HCT116 (cell line): Measurements from ENCODE around the gene RAB3GAP1. TPM values are rescaled to one million over a fixed set of nuclear protein-coding genes. Genes with fewer than 3 reads are reported as not detected.

Experiments used
- ATAC-seq: fragments of 200-7000 bp; cut with Tn5 transposase; 2 replicates; pipeline ENCODE4 v1.9.1; 2020; ENCODE audit warnings: mild to moderate bottlenecking, moderate library complexity
- BruUV-seq: library from RNA; stranded (reverse); fragments of 400-500 nt; replicated peaks from 2 replicates; lab custom pipeline; 2021; lab: Mats Ljungman, UMichigan
- CTCF ChIA-PET: fragments of 300-600 bp; sonication (Branson Sonifier 250); formaldehyde crosslinking; loops from one replicate; lab custom pipeline; 2021; ENCODE audit warnings: antibody characterized with exemption; lab: Charles Lee
- POLR2A ChIA-PET: fragments of 300-600, 350-600 bp; sonication (Branson Sonifier 250); formaldehyde crosslinking; loops from one replicate; lab custom pipeline; 2021; ENCODE audit warnings: antibody characterized with exemption; lab: Charles Lee
- RAD21 ChIA-PET, 2 experiments: fragments of 300-600 bp; sonication (Branson Sonifier 250); formaldehyde crosslinking; loops; one replicate each; lab custom pipeline; 2023; ENCODE audit warnings: low total read pairs in 2 of 2; ENCODE audit not compliant: uncharacterized antibody in 2 of 2, unreplicated experiment in 2 of 2, low non-redundant PET in 1 of 2; lab: Charles Lee
- DNase-seq: peaks from one replicate; pipeline ENCODE4 v3.0.0-alpha.2; 2010; ENCODE audit warnings: low read depth, low spot score
- H2AFZ ChIP-seq: fragments of 200-600 bp; shearing (Covaris generic), sonication (generic); 2 replicates; pipeline ENCODE4 v1.6.1; 2017; ENCODE audit warnings: low read depth, mixed run types, mixed read lengths, antibody characterized with exemption, low read length; ENCODE audit not compliant: poor library complexity, severe bottlenecking
- H3K27ac ChIP-seq: 2 replicates; pipeline ENCODE4 v1.5.1; 2012; ENCODE audit warnings: low read depth, low read length
- H3K27me3 ChIP-seq: fragments of 200-600 bp; sonication (generic); 2 replicates; pipeline ENCODE4 v1.6.1; 2016; ENCODE audit warnings: mixed run types, low read length, mixed read lengths; ENCODE audit not compliant: insufficient read depth
- H3K36me3 ChIP-seq, 2 experiments: fragments of 200-500 bp in 1 of 2; fragments of 200-600 bp in 1 of 2; sonication (Bioruptor generic) in 1 of 2; sonication (generic) in 1 of 2; 2 replicates each; pipeline versions ENCODE4 v1.5.1 to v1.6.1; 2014 to 2016; ENCODE audit warnings: low read length in 2 of 2, inconsistent platforms in 1 of 2, mixed read lengths in 1 of 2, mixed run types in 1 of 2; ENCODE audit not compliant: insufficient read depth in 2 of 2, control insufficient read depth in 1 of 2
- H3K4me1 ChIP-seq, 2 experiments: fragments of 200-600 bp in 1 of 2; sonication (generic) in 1 of 2; 2 replicates each; pipeline versions ENCODE4 v1.5.1 to v1.6.1; 2012 to 2017; ENCODE audit warnings: low read length in 2 of 2, inconsistent platforms in 1 of 2, mild to moderate bottlenecking in 1 of 2, mixed read lengths in 1 of 2, mixed run types in 1 of 2, moderate library complexity in 1 of 2; ENCODE audit not compliant: insufficient read depth in 2 of 2, control insufficient read depth in 1 of 2
- H3K4me2 ChIP-seq: fragments of 200-600 bp; sonication (generic); 2 replicates; pipeline ENCODE4 v1.6.1; 2017; ENCODE audit warnings: mixed run types, low read length, mixed read lengths
- H3K4me3 ChIP-seq, 2 experiments: fragments of 200-600 bp in 1 of 2; sonication (generic) in 1 of 2; replicated peaks in 1 of 2; 2 replicates each; pipeline ENCODE4 v1.5.1; 2011 to 2016; ENCODE audit warnings: low read length in 2 of 2, control low read depth in 1 of 2, low read depth in 1 of 2, mild to moderate bottlenecking in 1 of 2, mixed read lengths in 1 of 2, mixed run types in 1 of 2
- H3K79me2 ChIP-seq: fragments of 200-600 bp; sonication (generic); 2 replicates; pipeline ENCODE4 v1.6.1; 2017; ENCODE audit warnings: mild to moderate bottlenecking, mixed run types, low read length, moderate library complexity, mixed read lengths; ENCODE audit not compliant: insufficient read depth
- H3K9ac ChIP-seq: fragments of 200-600 bp; sonication (generic); 2 replicates; pipeline ENCODE4 v1.6.1; 2016; ENCODE audit warnings: low read length, mixed read lengths
- H3K9me2 ChIP-seq: fragments of 200-600 bp; sonication (generic), shearing (Covaris generic); 2 replicates; pipeline ENCODE4 v1.6.1; 2017; ENCODE audit warnings: mixed run types, mild to moderate bottlenecking, moderate library complexity; ENCODE audit not compliant: insufficient read depth
- H3K9me3 ChIP-seq, 2 experiments: fragments of 200-500 bp in 1 of 2; fragments of 200-600 bp in 1 of 2; sonication (Bioruptor generic) in 1 of 2; sonication (generic) in 1 of 2; 2 replicates each; pipeline ENCODE4 v1.6.1; 2014 to 2017; ENCODE audit warnings: low read length in 2 of 2, mixed read lengths in 2 of 2, inconsistent platforms in 1 of 2, low read depth in 1 of 2, mild to moderate bottlenecking in 1 of 2, mixed run types in 1 of 2, moderate library complexity in 1 of 2; ENCODE audit not compliant: control insufficient read depth in 1 of 2, insufficient read depth in 1 of 2
- H4K20me1 ChIP-seq: fragments of 200-600 bp; sonication (generic), shearing (Covaris generic); 2 replicates; pipeline ENCODE4 v1.6.1; 2017; ENCODE audit warnings: mixed run types, mild to moderate bottlenecking, moderate library complexity; ENCODE audit not compliant: insufficient read depth
- EGR1 ChIP-seq: IDR thresholded peaks from 2 replicates; pipeline ENCODE4 v1.6.1; 2012; ENCODE audit warnings: low read depth
- FOSL1 ChIP-seq: IDR thresholded peaks from 2 replicates; pipeline ENCODE4 v1.6.1; 2012; ENCODE audit warnings: low read depth
- POLR2A ChIP-seq: IDR thresholded peaks from 2 replicates; pipeline ENCODE4 v1.7.0; 2011; ENCODE audit warnings: borderline replicate concordance; ENCODE audit not compliant: insufficient read depth, insufficient read length; ENCODE audit errors: extremely low read depth
- POLR2AphosphoS5 ChIP-seq: IDR thresholded peaks from 2 replicates; pipeline ENCODE4 v1.6.1; 2011; ENCODE audit warnings: mild to moderate bottlenecking, low read depth, low read length, moderate library complexity
- SP1 ChIP-seq: IDR thresholded peaks from 2 replicates; pipeline ENCODE4 v1.6.1; 2012; ENCODE audit warnings: low read depth
- TCF7L2 ChIP-seq: IDR thresholded peaks from 2 replicates; pipeline ENCODE4 v1.7.0; 2011; ENCODE audit warnings: borderline replicate concordance, inconsistent platforms; ENCODE audit not compliant: insufficient read depth, insufficient read length; ENCODE audit errors: extremely low read depth
- intact Hi-C: fragments of 100-400 bp; cut with micrococcal nuclease; formaldehyde crosslinking; loops from 2 replicates; pipeline ENCODE4 v1.10.0; 2022
- total RNA-seq: library from RNA; stranded (reverse); gene quantifications from one replicate; pipeline ENCODE4 v1.2.1, GENCODE V29; 2021; ENCODE audit not compliant: unreplicated experiment
- TF ChIP-seq, protein P1 (sequence below): IDR thresholded peaks from 2 replicates; pipeline ENCODE4 v1.6.1; 2012
- TF ChIP-seq, protein P2 (sequence below), 3 experiments: fragments of 200-600 bp in 1 of 3; sonication (generic) in 1 of 3; IDR thresholded peaks in 2 of 3; conservative IDR thresholded peaks in 1 of 3; 2 replicates each; pipeline ENCODE4 v1.5.1; 2012 to 2017; ENCODE audit warnings: low read depth in 2 of 3, low read length in 2 of 3, antibody characterized with exemption in 1 of 3, borderline replicate concordance in 1 of 3, control low read depth in 1 of 3, mild to moderate bottlenecking in 1 of 3, mixed read lengths in 1 of 3, mixed run types in 1 of 3, moderate library complexity in 1 of 3; ENCODE audit not compliant: insufficient read depth in 1 of 3
- TF ChIP-seq, protein P3 (sequence below): IDR thresholded peaks from 2 replicates; pipeline ENCODE4 v1.6.1; 2012; ENCODE audit warnings: low read depth

Gene RAB3GAP1
- total RNA-seq, 1 experiment from 2014 or later: 38.5 TPM

DNA sequence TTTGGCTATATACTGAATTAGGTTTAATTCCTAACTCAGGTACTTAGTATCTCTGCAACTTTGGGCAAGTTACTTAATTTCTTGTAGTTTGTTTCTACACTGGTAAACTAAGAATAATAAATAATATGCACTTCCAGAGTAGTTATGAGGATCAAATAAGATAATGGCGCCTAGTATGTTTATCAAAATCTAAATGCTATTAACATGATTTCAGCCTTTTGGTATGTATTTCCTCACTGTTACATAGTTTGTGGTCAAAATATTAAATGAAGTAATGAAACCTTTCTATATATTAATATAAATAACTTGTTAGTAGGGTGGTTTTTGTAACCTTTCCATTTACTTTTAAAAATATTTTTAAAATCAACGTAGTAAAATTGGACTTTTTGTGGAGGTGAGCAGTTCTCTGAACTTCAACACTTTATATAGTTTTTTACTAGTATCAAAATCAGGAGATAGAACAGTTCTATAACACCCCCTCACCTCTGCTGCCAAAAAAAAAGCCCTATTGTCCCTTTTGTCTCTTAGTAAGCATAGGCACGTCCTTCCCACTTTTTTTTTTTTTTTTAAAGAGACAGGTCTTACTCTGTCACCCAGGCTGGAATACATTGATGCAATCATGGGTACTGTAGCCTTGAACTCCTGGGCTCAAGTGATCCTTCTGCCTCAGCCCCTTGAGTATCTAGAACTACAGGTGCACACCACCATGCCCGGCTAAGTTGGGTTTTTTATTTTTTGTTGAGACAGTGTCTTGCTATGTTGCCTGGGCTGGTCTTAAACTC, 44.8 kb downstream of the RAB3GAP1 start:
- intact Hi-C loops: no loop called here
- ChIA-PET RAD21 (no interaction called here), CTCF (no interaction called here), POLR2A (no interaction called here)
- no peaks in the 10 kb centered on the region for H3K9me2 ChIP-seq
- DNase-seq (no peak), ATAC-seq (no peak)
- no peaks in the 10 kb centered on the region for H4K20me1 ChIP-seq
- BruUV-seq: no TSS peak
- no peaks in the 10 kb centered on the region for H3K9me3 ChIP-seq
- H3K36me3 ChIP-seq: no peaks in the 10 kb centered on the region
- H3K27me3 ChIP-seq: no peaks in the 10 kb centered on the region
- H3K4me3 ChIP-seq: no peak overlapping the region
- H3K79me2 ChIP-seq: no peaks in the 10 kb centered on the region
- no peak overlapping the region for H3K9ac ChIP-seq
- no peaks in the 10 kb centered on the region for H3K4me1 ChIP-seq
- TF ChIP-seq TCF7L2 (no peak), EGR1 (no peak), SP1 (no peak), POLR2A (no peak), FOSL1 (no peak), POLR2AphosphoS5 (no peak)
- TF ChIP-seq, protein P1, sequence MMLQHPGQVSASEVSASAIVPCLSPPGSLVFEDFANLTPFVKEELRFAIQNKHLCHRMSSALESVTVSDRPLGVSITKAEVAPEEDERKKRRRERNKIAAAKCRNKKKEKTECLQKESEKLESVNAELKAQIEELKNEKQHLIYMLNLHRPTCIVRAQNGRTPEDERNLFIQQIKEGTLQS: no peak
- TF ChIP-seq, protein P2, sequence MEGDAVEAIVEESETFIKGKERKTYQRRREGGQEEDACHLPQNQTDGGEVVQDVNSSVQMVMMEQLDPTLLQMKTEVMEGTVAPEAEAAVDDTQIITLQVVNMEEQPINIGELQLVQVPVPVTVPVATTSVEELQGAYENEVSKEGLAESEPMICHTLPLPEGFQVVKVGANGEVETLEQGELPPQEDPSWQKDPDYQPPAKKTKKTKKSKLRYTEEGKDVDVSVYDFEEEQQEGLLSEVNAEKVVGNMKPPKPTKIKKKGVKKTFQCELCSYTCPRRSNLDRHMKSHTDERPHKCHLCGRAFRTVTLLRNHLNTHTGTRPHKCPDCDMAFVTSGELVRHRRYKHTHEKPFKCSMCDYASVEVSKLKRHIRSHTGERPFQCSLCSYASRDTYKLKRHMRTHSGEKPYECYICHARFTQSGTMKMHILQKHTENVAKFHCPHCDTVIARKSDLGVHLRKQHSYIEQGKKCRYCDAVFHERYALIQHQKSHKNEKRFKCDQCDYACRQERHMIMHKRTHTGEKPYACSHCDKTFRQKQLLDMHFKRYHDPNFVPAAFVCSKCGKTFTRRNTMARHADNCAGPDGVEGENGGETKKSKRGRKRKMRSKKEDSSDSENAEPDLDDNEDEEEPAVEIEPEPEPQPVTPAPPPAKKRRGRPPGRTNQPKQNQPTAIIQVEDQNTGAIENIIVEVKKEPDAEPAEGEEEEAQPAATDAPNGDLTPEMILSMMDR (IDR thresholded peaks at IDR 0.05 in 2 of 3, conservative IDR thresholded peaks at IDR 0.05 in 1 of 3; ENCODE audit: borderline replicate concordance in 1 of 3, insufficient read depth in 1 of 3, low read depth in 2 of 3, low read length in 2 of 3): no peak
- TF ChIP-seq, protein P3, sequence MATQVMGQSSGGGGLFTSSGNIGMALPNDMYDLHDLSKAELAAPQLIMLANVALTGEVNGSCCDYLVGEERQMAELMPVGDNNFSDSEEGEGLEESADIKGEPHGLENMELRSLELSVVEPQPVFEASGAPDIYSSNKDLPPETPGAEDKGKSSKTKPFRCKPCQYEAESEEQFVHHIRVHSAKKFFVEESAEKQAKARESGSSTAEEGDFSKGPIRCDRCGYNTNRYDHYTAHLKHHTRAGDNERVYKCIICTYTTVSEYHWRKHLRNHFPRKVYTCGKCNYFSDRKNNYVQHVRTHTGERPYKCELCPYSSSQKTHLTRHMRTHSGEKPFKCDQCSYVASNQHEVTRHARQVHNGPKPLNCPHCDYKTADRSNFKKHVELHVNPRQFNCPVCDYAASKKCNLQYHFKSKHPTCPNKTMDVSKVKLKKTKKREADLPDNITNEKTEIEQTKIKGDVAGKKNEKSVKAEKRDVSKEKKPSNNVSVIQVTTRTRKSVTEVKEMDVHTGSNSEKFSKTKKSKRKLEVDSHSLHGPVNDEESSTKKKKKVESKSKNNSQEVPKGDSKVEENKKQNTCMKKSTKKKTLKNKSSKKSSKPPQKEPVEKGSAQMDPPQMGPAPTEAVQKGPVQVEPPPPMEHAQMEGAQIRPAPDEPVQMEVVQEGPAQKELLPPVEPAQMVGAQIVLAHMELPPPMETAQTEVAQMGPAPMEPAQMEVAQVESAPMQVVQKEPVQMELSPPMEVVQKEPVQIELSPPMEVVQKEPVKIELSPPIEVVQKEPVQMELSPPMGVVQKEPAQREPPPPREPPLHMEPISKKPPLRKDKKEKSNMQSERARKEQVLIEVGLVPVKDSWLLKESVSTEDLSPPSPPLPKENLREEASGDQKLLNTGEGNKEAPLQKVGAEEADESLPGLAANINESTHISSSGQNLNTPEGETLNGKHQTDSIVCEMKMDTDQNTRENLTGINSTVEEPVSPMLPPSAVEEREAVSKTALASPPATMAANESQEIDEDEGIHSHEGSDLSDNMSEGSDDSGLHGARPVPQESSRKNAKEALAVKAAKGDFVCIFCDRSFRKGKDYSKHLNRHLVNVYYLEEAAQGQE: no peak
- no peak overlapping the region for H3K4me2 ChIP-seq
- H2AFZ ChIP-seq: no peak overlapping the region
- no peak overlapping the region for H3K27ac ChIP-seq
